ENCODE data around the gene SERPINA12.

The SERPINA12 gene

DNA sequence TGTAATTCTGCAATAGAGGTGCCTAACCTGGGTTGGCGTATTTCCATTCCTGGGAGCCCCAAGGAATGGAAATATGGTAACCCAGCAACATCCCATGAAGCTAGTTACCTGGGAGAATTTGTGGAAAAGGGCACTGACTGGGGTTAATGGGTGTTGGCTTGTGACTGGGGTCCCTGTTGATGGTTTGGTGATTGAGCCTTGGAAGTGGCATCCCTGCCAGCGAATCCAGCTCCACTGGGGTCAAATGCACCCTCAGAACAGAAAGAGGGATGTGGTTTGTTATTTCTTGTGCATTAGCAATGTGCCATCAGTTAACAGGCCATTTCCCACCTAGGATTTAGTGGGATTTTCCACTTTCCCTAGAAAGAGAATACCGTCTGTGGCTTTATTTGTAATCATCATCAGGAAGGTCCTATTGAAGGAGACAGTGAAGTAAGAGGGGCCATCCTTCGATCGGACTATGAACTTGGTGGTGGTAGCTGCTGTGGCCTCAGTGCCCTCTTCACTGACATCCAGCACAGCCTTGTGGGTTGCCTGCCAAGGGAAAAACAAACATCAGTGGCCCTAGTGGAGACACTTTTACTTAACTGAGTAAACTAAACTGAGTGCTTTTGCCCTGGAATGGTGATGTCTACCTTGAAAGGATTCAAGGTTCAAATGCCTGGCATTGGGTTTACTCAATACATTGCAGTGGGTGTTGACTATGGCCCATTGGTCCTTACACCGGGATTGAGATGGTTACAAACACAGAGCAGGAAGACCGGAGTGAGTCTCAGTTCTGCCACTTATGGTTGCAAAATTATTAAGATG, 46.3 kb downstream of the SERPINA12 start:
- H3K27ac ChIP-seq = no peak overlapping the region
- TF ChIP-seq, protein P1, sequence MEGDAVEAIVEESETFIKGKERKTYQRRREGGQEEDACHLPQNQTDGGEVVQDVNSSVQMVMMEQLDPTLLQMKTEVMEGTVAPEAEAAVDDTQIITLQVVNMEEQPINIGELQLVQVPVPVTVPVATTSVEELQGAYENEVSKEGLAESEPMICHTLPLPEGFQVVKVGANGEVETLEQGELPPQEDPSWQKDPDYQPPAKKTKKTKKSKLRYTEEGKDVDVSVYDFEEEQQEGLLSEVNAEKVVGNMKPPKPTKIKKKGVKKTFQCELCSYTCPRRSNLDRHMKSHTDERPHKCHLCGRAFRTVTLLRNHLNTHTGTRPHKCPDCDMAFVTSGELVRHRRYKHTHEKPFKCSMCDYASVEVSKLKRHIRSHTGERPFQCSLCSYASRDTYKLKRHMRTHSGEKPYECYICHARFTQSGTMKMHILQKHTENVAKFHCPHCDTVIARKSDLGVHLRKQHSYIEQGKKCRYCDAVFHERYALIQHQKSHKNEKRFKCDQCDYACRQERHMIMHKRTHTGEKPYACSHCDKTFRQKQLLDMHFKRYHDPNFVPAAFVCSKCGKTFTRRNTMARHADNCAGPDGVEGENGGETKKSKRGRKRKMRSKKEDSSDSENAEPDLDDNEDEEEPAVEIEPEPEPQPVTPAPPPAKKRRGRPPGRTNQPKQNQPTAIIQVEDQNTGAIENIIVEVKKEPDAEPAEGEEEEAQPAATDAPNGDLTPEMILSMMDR (conservative IDR thresholded peaks at IDR 0.05) = no peak
- no peak for TF ChIP-seq ZFX (IDR thresholded peaks at IDR 0.05)

- TF ChIP-seq ZFX (IDR thresholded peaks at IDR 0.05) = no peak
- TF ChIP-seq, protein P1 (conservative IDR thresholded peaks at IDR 0.05) = no peak
- H3K27ac ChIP-seq = no peak overlapping the region
Observed at GRCh38 chr14:94462219-94462551, 47.1 kb downstream of the SERPINA12 start.

GRCh38 chr14:94461526-94462218, 47.6 kb downstream of the SERPINA12 start:
- TF ChIP-seq, protein P1 (conservative IDR thresholded peaks at IDR 0.05) = no peak
- TF ChIP-seq ZFX (IDR thresholded peaks at IDR 0.05) = no peak
- no peak overlapping the region for H3K27ac ChIP-seq

DNA sequence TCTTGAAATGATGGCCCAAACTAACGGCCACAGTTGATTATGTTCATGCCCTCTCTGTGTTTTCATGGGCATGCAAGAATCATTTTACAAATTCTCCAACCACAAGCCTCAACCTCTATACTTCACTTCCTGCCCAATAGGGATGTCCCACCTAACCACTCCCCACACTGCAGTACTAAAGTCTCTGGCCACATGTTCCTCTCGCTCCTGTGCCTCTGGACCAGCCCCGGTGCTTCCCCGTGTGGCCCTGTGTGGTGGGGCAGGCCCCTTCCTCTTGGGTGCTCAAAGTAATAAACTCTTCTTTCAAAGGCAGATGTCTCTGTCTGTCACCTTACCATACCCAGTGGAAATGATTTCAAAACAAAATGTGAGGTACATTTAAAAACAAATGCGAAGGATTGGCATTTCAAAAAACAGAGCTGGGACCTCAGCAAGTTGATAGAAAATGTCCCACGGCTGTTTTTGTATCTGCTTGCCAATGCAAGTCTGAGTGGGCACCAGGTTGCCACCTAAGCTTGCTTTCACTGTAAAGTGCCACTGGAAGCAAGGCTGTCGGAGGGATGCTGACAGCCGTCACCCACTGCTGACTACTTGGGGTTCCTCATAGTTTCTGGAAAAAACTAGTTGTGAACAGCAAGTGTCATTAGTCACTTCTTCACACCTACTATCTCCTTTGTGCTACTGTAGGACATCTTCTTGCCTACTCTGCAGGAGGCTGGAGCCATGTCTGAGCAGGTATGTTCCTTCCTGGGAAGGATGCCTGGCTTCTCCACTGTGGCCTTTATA, 48.4 kb downstream of the SERPINA12 start:
- TF ChIP-seq, protein P1 (conservative IDR thresholded peaks at IDR 0.05) = no peak
- no peak for TF ChIP-seq ZFX (IDR thresholded peaks at IDR 0.05)
- no peak overlapping the region for H3K27ac ChIP-seq

- TF ChIP-seq, protein P1 (conservative IDR thresholded peaks at IDR 0.05) = no peak
- no peak overlapping the region for H3K27ac ChIP-seq
Observed at GRCh38 chr14:94458558-94459205, 50.6 kb downstream of the SERPINA12 start.

DNA sequence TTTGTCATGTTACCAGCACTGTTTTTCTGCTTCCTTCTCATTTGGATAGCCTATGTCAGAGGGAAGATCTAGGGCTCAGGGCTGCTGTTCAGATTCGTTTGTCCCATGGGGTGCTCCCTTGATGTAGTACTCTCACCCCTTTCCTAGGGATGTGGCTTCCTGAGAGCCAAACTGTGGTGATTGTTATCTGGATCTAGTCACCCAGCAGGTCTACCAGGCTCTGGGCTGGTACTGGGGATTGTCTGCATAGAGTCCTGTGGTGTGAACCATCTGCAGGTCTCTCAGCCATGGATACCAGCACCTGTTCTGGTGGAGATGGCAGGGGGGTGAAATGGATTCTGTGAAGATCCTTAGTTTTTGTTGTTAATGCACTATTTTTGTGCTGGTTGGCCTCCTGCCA, 51.2 kb downstream of the SERPINA12 start:
- no peak overlapping the region for H3K27ac ChIP-seq
- TF ChIP-seq, protein P1 (conservative IDR thresholded peaks at IDR 0.05) = no peak
- TF ChIP-seq ZFX (IDR thresholded peaks at IDR 0.05) = no peak

All from C4-2B (cell line).